Memory B cell (primary cell): Measurements from ENCODE around the gene TNC.

Source experiments
- ATAC-seq: fragments of 150-1000 bp; cut with Tn5 transposase; 2 replicates; pipeline ENCODE4 v1.10.0; 2021; ENCODE audit warnings: low read depth, mild to moderate bottlenecking, moderate library complexity
- DNase-seq, 2 donors: peaks; one replicate each; pipeline ENCODE4 v3.0.0; 2022; ENCODE audit warnings: low spot score in 2 of 2
- H3K27ac Mint-ChIP-seq: one replicate; pipeline ENCODE4 v1.8.0; 2022; ENCODE audit warnings: mild to moderate bottlenecking, moderate library complexity, mixed read lengths
- H3K27me3 Mint-ChIP-seq: one replicate; pipeline ENCODE4 v1.8.0; 2022; ENCODE audit warnings: mixed read lengths
- H3K36me3 Mint-ChIP-seq: one replicate; pipeline ENCODE4 v1.8.0; 2022; ENCODE audit warnings: mild to moderate bottlenecking, mixed read lengths
- H3K4me1 Mint-ChIP-seq: one replicate; pipeline ENCODE4 v1.8.0; 2022; ENCODE audit warnings: mixed read lengths
- H3K4me3 Mint-ChIP-seq: one replicate; pipeline ENCODE4 v1.8.0; 2022; ENCODE audit warnings: mild to moderate bottlenecking, moderate library complexity, mixed read lengths
- H3K9me3 Mint-ChIP-seq: one replicate; pipeline ENCODE4 v1.8.0; 2022; ENCODE audit warnings: mixed read lengths

Gene TNC

GRCh38 chr9:115103746-115104477 is 14.0 kb downstream of the TNC start:
- no peak overlapping the region for H3K27ac Mint-ChIP-seq
- no peak for DNase-seq

GRCh38 chr9:115099901-115100300 is 18.1 kb downstream of the TNC start:
- DNase-seq (no peak), ATAC-seq (no peak)
- Mint-ChIP-seq H3K27me3 (peaks cover 9% of the 10 kb centered on the region), H3K36me3 (no peaks in the 10 kb centered on the region), H3K9me3 (peaks cover 1% of the 10 kb centered on the region), H3K4me3 (no peak overlapping the region), H3K4me1 (no peaks in the 10 kb centered on the region), H3K27ac (no peak overlapping the region)

More at GRCh38 chr9:115103746-115104477, 14.0 kb downstream of the TNC start:
- Mint-ChIP-seq H3K36me3 (no peaks in the 10 kb centered on the region), H3K4me1 (no peaks in the 10 kb centered on the region), H3K4me3 (no peak overlapping the region), H3K9me3 (no peaks in the 10 kb centered on the region), H3K27me3 (no peaks in the 10 kb centered on the region)
- ATAC-seq, result no peak

DNA sequence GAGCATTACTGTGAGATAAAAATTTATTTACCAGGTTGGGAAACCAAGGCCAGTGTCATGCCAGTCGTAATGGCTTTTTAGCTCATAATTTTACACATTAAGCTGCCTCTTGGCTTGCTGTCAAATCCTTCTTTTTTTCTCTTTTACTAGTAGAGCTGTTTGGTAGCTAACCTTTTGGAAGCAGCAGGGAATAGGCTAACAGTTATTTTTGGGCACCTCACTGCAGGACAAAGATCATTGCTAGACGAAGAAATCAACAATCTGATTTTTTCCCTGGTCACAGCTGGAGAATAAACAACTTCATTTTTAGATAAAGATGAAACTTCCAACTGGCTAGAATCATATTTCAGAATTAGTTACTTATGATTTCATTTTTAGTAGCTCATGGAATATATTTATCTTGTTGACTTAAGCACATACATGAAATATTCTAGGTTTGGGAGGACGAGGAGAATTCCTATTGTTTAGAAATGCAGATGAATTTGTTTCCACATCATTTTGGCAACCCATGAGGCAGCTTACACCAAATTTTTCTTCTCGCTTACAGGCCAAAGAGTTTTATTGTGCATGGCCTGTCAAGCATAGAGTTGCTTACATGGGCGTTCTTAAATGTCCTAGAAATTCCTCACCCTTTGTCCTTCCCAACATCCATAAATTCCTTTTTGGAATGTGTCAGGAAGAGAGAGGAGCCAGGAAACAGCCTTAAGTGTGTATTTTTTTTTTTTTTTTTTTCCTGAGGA is 19.6 kb downstream of the TNC start:
- ATAC-seq (no peak), DNase-seq (no peak)
- Mint-ChIP-seq H3K4me3 (no peak overlapping the region), H3K4me1 (no peaks in the 10 kb centered on the region), H3K9me3 (peaks cover 1% of the 10 kb centered on the region), H3K27ac (no peak overlapping the region), H3K27me3 (peaks cover 9% of the 10 kb centered on the region), H3K36me3 (no peaks in the 10 kb centered on the region)

GRCh38 chr9:115093520-115093919 is 24.4 kb downstream of the TNC start:
- no peak overlapping the region for H3K27ac Mint-ChIP-seq
- no peaks in the 10 kb centered on the region for H3K36me3 Mint-ChIP-seq
- no peak for ATAC-seq
- no peak overlapping the region for H3K4me3 Mint-ChIP-seq
- H3K9me3 Mint-ChIP-seq, result peaks cover 1% of the 10 kb centered on the region
- no peaks in the 10 kb centered on the region for H3K4me1 Mint-ChIP-seq
- DNase-seq, result no peak
- peaks cover 9% of the 10 kb centered on the region for H3K27me3 Mint-ChIP-seq

GRCh38 chr9:115090486-115090885 is 27.5 kb downstream of the TNC start:
- Mint-ChIP-seq H3K27me3 (no peaks in the 10 kb centered on the region), H3K4me3 (no peak overlapping the region), H3K36me3 (no peaks in the 10 kb centered on the region), H3K4me1 (no peaks in the 10 kb centered on the region), H3K9me3 (no peaks in the 10 kb centered on the region), H3K27ac (no peak overlapping the region)
- DNase-seq (no peak), ATAC-seq (no peak)

DNA sequence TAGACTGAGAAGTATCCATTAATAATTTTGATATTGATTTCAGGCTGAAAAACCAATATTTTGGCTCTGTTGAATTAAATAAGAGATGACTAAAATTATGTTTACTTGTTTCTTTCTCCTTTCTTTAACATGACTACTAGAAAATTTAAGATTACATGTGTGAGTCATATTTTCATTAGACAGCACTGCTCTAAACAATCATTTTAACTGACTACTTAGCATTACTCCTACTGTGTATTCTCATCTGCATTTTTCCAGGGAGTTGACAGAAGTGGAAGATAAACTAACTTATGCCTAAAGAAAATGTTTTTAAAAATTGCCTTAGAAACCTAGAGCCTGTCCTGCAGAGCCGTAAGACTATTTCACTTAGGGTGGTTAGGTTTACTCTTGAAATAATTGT is 29.1 kb downstream of the TNC start:
- H3K9me3 Mint-ChIP-seq, result no peaks in the 10 kb centered on the region
- no peak overlapping the region for H3K4me3 Mint-ChIP-seq
- no peaks in the 10 kb centered on the region for H3K27me3 Mint-ChIP-seq
- no peak overlapping the region for H3K27ac Mint-ChIP-seq
- ATAC-seq (no peak), DNase-seq (no peak)
- no peaks in the 10 kb centered on the region for H3K4me1 Mint-ChIP-seq
- H3K36me3 Mint-ChIP-seq, result no peaks in the 10 kb centered on the region

DNA sequence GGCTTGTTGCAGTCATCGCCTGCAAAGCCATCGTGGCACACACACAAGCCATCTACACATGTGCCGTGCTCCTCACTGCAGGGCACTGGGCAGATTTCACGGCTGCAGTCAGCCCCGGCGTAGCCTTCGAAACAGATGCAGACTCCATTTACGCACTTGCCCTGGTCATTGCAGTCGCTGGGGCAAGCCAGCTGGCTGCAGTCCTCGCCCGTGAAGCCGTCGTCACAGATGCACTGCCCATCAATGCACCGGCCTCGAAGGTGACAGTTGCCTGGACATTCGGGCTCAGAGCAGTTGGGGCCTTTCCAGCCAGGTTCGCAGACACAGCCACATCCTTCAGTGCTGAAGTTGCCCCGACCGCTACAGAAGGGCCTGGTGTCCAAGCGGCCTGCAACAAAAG is 31.1 kb downstream of the TNC start:
- no peaks in the 10 kb centered on the region for H3K27me3 Mint-ChIP-seq
- ATAC-seq, result no peak

GRCh38 chr9:115086461-115086860 is 31.5 kb downstream of the TNC start:
- Mint-ChIP-seq H3K27me3 (no peaks in the 10 kb centered on the region), H3K9me3 (no peaks in the 10 kb centered on the region), H3K4me1 (no peaks in the 10 kb centered on the region), H3K27ac (no peak overlapping the region), H3K36me3 (no peaks in the 10 kb centered on the region), H3K4me3 (no peak overlapping the region)
- DNase-seq (no peak), ATAC-seq (no peak)

More for the DNA sequence above, 31.1 kb downstream of the TNC start:
- Mint-ChIP-seq H3K4me3 (no peak overlapping the region), H3K36me3 (no peaks in the 10 kb centered on the region), H3K4me1 (no peaks in the 10 kb centered on the region), H3K9me3 (no peaks in the 10 kb centered on the region), H3K27ac (no peak overlapping the region)
- DNase-seq, result no peak

DNA sequence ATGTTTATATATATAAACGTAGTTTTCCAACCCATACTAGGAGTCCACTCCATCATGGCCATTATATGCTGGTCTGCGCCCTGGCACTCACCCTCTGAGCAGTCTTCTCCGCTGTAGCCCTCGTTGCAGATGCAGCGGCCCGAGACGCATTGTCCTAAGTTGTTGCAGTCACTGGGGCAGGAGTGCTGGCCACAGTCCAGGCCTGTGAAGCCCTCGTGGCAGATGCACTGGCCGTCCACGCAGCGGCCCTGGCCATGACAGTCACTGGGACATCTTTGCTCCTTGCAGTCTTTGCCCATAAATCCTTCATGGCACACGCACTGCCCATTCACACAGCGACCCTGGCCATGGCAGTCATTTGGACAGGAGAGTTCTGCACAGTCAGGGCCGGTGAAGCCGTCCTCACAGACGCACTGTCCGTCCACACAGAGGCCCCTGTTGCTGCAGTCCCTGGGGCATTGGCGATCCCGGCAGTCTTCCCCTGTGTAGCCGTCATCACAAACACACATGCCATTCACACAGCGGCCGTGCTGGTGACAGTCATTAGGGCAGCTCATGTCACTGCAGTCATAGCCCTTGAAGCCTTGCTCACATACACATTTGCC is 32.1 kb downstream of the TNC start:
- ATAC-seq (no peak), DNase-seq (no peak)
- H3K9me3 Mint-ChIP-seq, result no peaks in the 10 kb centered on the region
- H3K4me1 Mint-ChIP-seq, result no peaks in the 10 kb centered on the region
- no peak overlapping the region for H3K4me3 Mint-ChIP-seq
- no peaks in the 10 kb centered on the region for H3K27me3 Mint-ChIP-seq
- no peak overlapping the region for H3K27ac Mint-ChIP-seq
- H3K36me3 Mint-ChIP-seq, result no peaks in the 10 kb centered on the region

- DNase-seq (no peak), ATAC-seq (no peak)
- Mint-ChIP-seq H3K36me3 (no peaks in the 10 kb centered on the region), H3K4me1 (no peaks in the 10 kb centered on the region), H3K4me3 (no peak overlapping the region), H3K27ac (no peak overlapping the region), H3K27me3 (no peaks in the 10 kb centered on the region), H3K9me3 (no peaks in the 10 kb centered on the region)
These were observed 33.2 kb downstream of the TNC start for GRCh38 chr9:115084709-115085108.

DNA sequence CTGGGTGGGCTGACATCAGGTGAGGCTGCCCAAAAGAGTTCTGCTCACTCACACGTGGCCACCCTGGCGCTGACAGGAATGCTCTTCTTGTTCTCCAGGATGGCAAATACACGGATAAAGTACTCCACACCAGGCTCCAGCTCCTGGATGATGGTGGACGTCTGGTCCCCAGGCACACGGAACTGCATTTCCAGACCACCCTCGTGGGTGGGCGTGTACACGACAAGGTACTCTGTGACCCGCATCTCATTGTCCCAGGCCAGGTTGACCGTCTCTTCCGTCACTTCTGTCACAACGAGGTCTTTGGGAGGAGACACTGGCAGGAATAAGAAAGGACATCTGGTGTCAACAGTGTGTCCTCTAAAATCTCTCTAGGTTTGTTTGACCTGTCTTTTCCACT is 33.8 kb downstream of the TNC start:
- Mint-ChIP-seq H3K4me3 (no peak overlapping the region), H3K9me3 (no peaks in the 10 kb centered on the region), H3K27ac (no peak overlapping the region), H3K27me3 (no peaks in the 10 kb centered on the region), H3K4me1 (no peaks in the 10 kb centered on the region), H3K36me3 (no peaks in the 10 kb centered on the region)
- DNase-seq (no peak), ATAC-seq (no peak)

GRCh38 chr9:115080242-115080641 is 37.7 kb downstream of the TNC start:
- Mint-ChIP-seq H3K27me3 (no peaks in the 10 kb centered on the region), H3K4me1 (no peaks in the 10 kb centered on the region), H3K9me3 (no peaks in the 10 kb centered on the region), H3K27ac (no peak overlapping the region), H3K36me3 (no peaks in the 10 kb centered on the region), H3K4me3 (no peak overlapping the region)
- ATAC-seq, result no peak
- no peak for DNase-seq

- Mint-ChIP-seq H3K36me3 (no peaks in the 10 kb centered on the region), H3K4me1 (no peaks in the 10 kb centered on the region), H3K4me3 (no peak overlapping the region), H3K27me3 (no peaks in the 10 kb centered on the region), H3K27ac (no peak overlapping the region), H3K9me3 (no peaks in the 10 kb centered on the region)
- DNase-seq, result no peak
- ATAC-seq, result no peak
These were observed 38.8 kb downstream of the TNC start for GRCh38 chr9:115079156-115079555.

DNA sequence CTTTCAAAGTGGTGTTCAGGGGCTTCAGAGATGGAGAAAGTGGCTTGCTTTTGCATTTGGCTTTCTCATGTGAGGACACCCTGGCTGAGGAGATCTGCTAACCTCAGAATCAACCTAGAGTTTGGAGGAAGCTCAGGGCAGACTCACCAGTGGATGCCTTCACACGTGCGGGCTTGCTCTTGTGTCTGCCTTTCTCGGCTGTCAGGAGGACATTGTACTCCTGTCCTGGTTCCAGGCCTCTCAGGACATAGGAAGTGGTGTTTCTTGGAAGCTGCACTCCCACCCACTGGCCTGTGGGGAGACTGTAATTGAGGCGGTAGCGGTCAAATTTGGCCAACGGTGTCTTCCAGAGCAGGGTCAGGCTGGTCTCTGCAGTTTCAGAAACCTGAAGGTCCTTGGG is 44.5 kb downstream of the TNC start:
- no peak overlapping the region for H3K4me3 Mint-ChIP-seq
- H3K27me3 Mint-ChIP-seq, result peaks cover 14% of the 10 kb centered on the region
- H3K4me1 Mint-ChIP-seq, result no peaks in the 10 kb centered on the region
- DNase-seq (no peak), ATAC-seq (no peak)
- no peaks in the 10 kb centered on the region for H3K36me3 Mint-ChIP-seq
- H3K9me3 Mint-ChIP-seq, result peaks cover 2% of the 10 kb centered on the region
- H3K27ac Mint-ChIP-seq, result no peak overlapping the region
